ENCODE measurements around the gene L3MBTL3.

GRCh38 chr6:130158056-130158455, 139.7 kb downstream of the L3MBTL3 start:
- TF ChIP-seq CTCF (IDR thresholded peaks at IDR 0.05) (no peak), POLR2AphosphoS5 (IDR thresholded peaks at IDR 0.05; ENCODE audit: insufficient read depth in 1 of 2, low read depth in 1 of 2) (no peak), POLR2A (IDR thresholded peaks at IDR 0.05) (no peak)
